Left kidney (tissue), 2 donors: ENCODE results near the gene SSTR3. TPM values are rescaled to one million over a fixed set of nuclear protein-coding genes. Genes with fewer than 3 reads are reported as not detected.

Experiments used
- DNase-seq: peaks from one replicate; pipeline ENCODE4 v3.0.0-alpha.2; 2013
- polyA plus RNA-seq: library from polyadenylated mRNA; unstranded; fragments of 120-200 nt; gene quantifications from one replicate; pipeline ENCODE4 v1.2.1, GENCODE V29; 2013; ENCODE audit not compliant: insufficient read length

Gene SSTR3
- polyA plus RNA-seq, 1 donor, result 0.75 TPM

GRCh38 chr22:37167981-37168647, 44.2 kb downstream of the SSTR3 start:
- DNase-seq, result no peak

- no peak for DNase-seq
These were observed 44.9 kb downstream of the SSTR3 start for GRCh38 chr22:37167176-37167980.

- DNase-seq, result peak; percentile 82
These were observed 45.6 kb downstream of the SSTR3 start for GRCh38 chr22:37166675-37167066.

- no peak for DNase-seq
These were observed 46.2 kb downstream of the SSTR3 start for GRCh38 chr22:37165940-37166674.

GRCh38 chr22:37165066-37165465, 47.2 kb downstream of the SSTR3 start:
- DNase-seq, result no peak

- DNase-seq, result no peak
These were observed 47.8 kb downstream of the SSTR3 start for GRCh38 chr22:37164505-37164887.

GRCh38 chr22:37163575-37164504, 48.4 kb downstream of the SSTR3 start:
- no peak for DNase-seq

GRCh38 chr22:37163096-37163489, 49.2 kb downstream of the SSTR3 start:
- no peak for DNase-seq

GRCh38 chr22:37162221-37163095, 49.8 kb downstream of the SSTR3 start:
- no peak for DNase-seq

- no peak for DNase-seq
These were observed 50.8 kb downstream of the SSTR3 start for GRCh38 chr22:37161443-37161842.

- no peak for DNase-seq
These were observed 52.2 kb downstream of the SSTR3 start for GRCh38 chr22:37160027-37160426.

- no peak for DNase-seq
These were observed 53.4 kb downstream of the SSTR3 start for GRCh38 chr22:37158963-37159290.

GRCh38 chr22:37157516-37158285, 54.6 kb downstream of the SSTR3 start:
- no peak for DNase-seq

- no peak for DNase-seq
These were observed 55.4 kb downstream of the SSTR3 start for GRCh38 chr22:37156686-37157435.

GRCh38 chr22:37155971-37156370, 56.3 kb downstream of the SSTR3 start:
- no peak for DNase-seq

- no peak for DNase-seq
These were observed 57.2 kb downstream of the SSTR3 start for GRCh38 chr22:37154925-37155712.
